Stromal cell of bone marrow (primary cell): Measurements from ENCODE around the gene GADL1.

Experiments used
- DNase-seq: peaks from one replicate; pipeline ENCODE4 v3.0.0-alpha.2; 2012; ENCODE audit warnings: low read depth

GADL1 gene

GRCh38 chr3:30756218-30756617 lies 138.2 kb downstream of the GADL1 start:
- no peak for DNase-seq

- no peak for DNase-seq
Observed at GRCh38 chr3:30754426-30754825, 140.0 kb downstream of the GADL1 start.

- no peak for DNase-seq
Observed at GRCh38 chr3:30753766-30754165, 140.7 kb downstream of the GADL1 start.

GRCh38 chr3:30752970-30753369 lies 141.5 kb downstream of the GADL1 start:
- DNase-seq: peak; percentile 57

- DNase-seq: no peak
Observed at GRCh38 chr3:30752491-30752890, 142.0 kb downstream of the GADL1 start.

- DNase-seq: peak; percentile 35
Observed at GRCh38 chr3:30751610-30752299, 142.7 kb downstream of the GADL1 start.

GRCh38 chr3:30750967-30751366 lies 143.5 kb downstream of the GADL1 start:
- DNase-seq: no peak

- no peak for DNase-seq
Observed at GRCh38 chr3:30749230-30749629, 145.2 kb downstream of the GADL1 start.

- DNase-seq: peak; percentile 25
Observed at GRCh38 chr3:30747771-30748281, 146.6 kb downstream of the GADL1 start.

- DNase-seq: no peak
Observed at GRCh38 chr3:30743641-30744317, 150.7 kb downstream of the GADL1 start.

GRCh38 chr3:30742796-30743619 lies 151.5 kb downstream of the GADL1 start:
- no peak for DNase-seq

GRCh38 chr3:30741889-30742288 lies 152.6 kb downstream of the GADL1 start:
- no peak for DNase-seq

GRCh38 chr3:30738605-30739004 lies 155.9 kb downstream of the GADL1 start:
- no peak for DNase-seq

- no peak for DNase-seq
Observed at GRCh38 chr3:30737743-30738499, 156.5 kb downstream of the GADL1 start.

- no peak for DNase-seq
Observed at GRCh38 chr3:30733696-30734095, 160.8 kb downstream of the GADL1 start.

- no peak for DNase-seq
Observed at GRCh38 chr3:30733209-30733608, 161.3 kb downstream of the GADL1 start.

- DNase-seq: no peak
Observed at GRCh38 chr3:30730967-30731366, 163.5 kb downstream of the GADL1 start.

GRCh38 chr3:30729936-30730335 lies 164.5 kb downstream of the GADL1 start:
- DNase-seq: no peak

- no peak for DNase-seq
Observed at GRCh38 chr3:30729512-30729911, 164.9 kb downstream of the GADL1 start.

- DNase-seq: no peak
Observed at GRCh38 chr3:30728143-30728542, 166.3 kb downstream of the GADL1 start.

GRCh38 chr3:30724863-30725262 lies 169.6 kb downstream of the GADL1 start:
- DNase-seq: no peak

GRCh38 chr3:30723211-30723610 lies 171.2 kb downstream of the GADL1 start:
- DNase-seq: no peak
